Trophoblast cell (in vitro differentiated cells and primary cell): ENCODE results near the gene ASPSCR1.

ENCODE experiments used
- DNase-seq, 2 donors: peaks; one replicate each; pipeline ENCODE4 v3.0.0-alpha.2; 2016
- H2AFZ ChIP-seq: 2 replicates; pipeline ENCODE4 v1.6.1; 2013; ENCODE audit warnings: low read length, moderate library complexity, mild to moderate bottlenecking; ENCODE audit not compliant: insufficient read depth, poor library complexity
- H2AK5ac ChIP-seq: 2 replicates; pipeline ENCODE4 v1.6.1; 2013; ENCODE audit warnings: mild to moderate bottlenecking, low read length
- H2BK120ac ChIP-seq: 2 replicates; pipeline ENCODE4 v1.6.1; 2013; ENCODE audit warnings: low read length, mild to moderate bottlenecking, moderate library complexity; ENCODE audit not compliant: insufficient read depth, poor library complexity
- H2BK12ac ChIP-seq: 2 replicates; pipeline ENCODE4 v1.6.1; 2013; ENCODE audit warnings: mild to moderate bottlenecking, low read length, moderate library complexity
- H2BK5ac ChIP-seq: 2 replicates; pipeline ENCODE4 v1.6.1; 2013; ENCODE audit warnings: low read length, low read depth, moderate library complexity, mild to moderate bottlenecking; ENCODE audit not compliant: poor library complexity
- H3K14ac ChIP-seq: 2 replicates; pipeline ENCODE4 v1.6.1; 2013; ENCODE audit warnings: mild to moderate bottlenecking, low read length
- H3K18ac ChIP-seq: 2 replicates; pipeline ENCODE4 v1.6.1; 2013; ENCODE audit warnings: mild to moderate bottlenecking, low read length
- H3K23ac ChIP-seq: 2 replicates; pipeline ENCODE4 v1.6.1; 2013; ENCODE audit warnings: low read length
- H3K27ac ChIP-seq: 2 replicates; pipeline ENCODE4 v1.5.1; 2013; ENCODE audit warnings: low read depth, mild to moderate bottlenecking, inconsistent platforms, low read length, moderate library complexity
- H3K27me3 ChIP-seq: 2 replicates; pipeline ENCODE4 v1.6.1; 2013; ENCODE audit warnings: inconsistent platforms, mild to moderate bottlenecking, low read length, moderate library complexity; ENCODE audit not compliant: insufficient read depth
- H3K36me3 ChIP-seq, 2 experiments: 1 replicate in 1 of 2; 2 replicates in 1 of 2; pipeline ENCODE4 v1.6.1; 2013; ENCODE audit warnings: low read length in 2 of 2, mild to moderate bottlenecking in 2 of 2, moderate library complexity in 1 of 2; ENCODE audit not compliant: insufficient read depth in 2 of 2, control insufficient read depth in 1 of 2
- H3K4ac ChIP-seq: 2 replicates; pipeline ENCODE4 v1.6.1; 2013; ENCODE audit warnings: low read depth, mild to moderate bottlenecking, low read length, moderate library complexity
- H3K4me1 ChIP-seq, 2 experiments: 1 replicate in 1 of 2; 2 replicates in 1 of 2; pipeline ENCODE4 v1.6.1; 2013; ENCODE audit warnings: low read length in 2 of 2, mild to moderate bottlenecking in 2 of 2, moderate library complexity in 1 of 2; ENCODE audit not compliant: insufficient read depth in 2 of 2, control insufficient read depth in 1 of 2
- H3K4me2 ChIP-seq: 2 replicates; pipeline ENCODE4 v1.6.1; 2013; ENCODE audit warnings: inconsistent platforms, mild to moderate bottlenecking, low read length, moderate library complexity
- H3K4me3 ChIP-seq: 2 replicates; pipeline ENCODE4 v1.5.1; 2013; ENCODE audit warnings: mild to moderate bottlenecking, low read depth, low read length, inconsistent platforms
- H3K79me1 ChIP-seq: one replicate; pipeline ENCODE4 v1.6.1; 2013; ENCODE audit warnings: low read length
- H3K79me2 ChIP-seq: 2 replicates; pipeline ENCODE4 v1.6.1; 2013; ENCODE audit warnings: low read length, mild to moderate bottlenecking; ENCODE audit not compliant: control insufficient read depth, insufficient read depth, poor library complexity
- H3K9ac ChIP-seq: 2 replicates; pipeline ENCODE4 v1.6.1; 2013; ENCODE audit warnings: mild to moderate bottlenecking, low read length
- H3K9me3 ChIP-seq: 2 replicates; pipeline ENCODE4 v1.6.1; 2013; ENCODE audit warnings: low read depth, mild to moderate bottlenecking, control low read depth, inconsistent platforms, low read length; ENCODE audit not compliant: insufficient read depth
- H4K12ac ChIP-seq: 2 replicates; pipeline ENCODE4 v1.6.1; 2013; ENCODE audit warnings: low read depth, mild to moderate bottlenecking, low read length, moderate library complexity
- H4K8ac ChIP-seq: 2 replicates; pipeline ENCODE4 v1.6.1; 2013; ENCODE audit warnings: low read depth, mild to moderate bottlenecking, low read length, moderate library complexity
- H4K91ac ChIP-seq: one replicate; pipeline ENCODE4 v1.6.1; 2013; ENCODE audit warnings: low read depth, mild to moderate bottlenecking, low read length, moderate library complexity
- WGBS: extraction: QIAGEN DNeasy Blood & Tissue Kit; methylation state at CpG from one replicate; pipeline ENCODE4 v1.1.7; 2013; ENCODE audit warnings: missing lambda C conversion rate; ENCODE audit not compliant: insufficient read length, insufficient coverage; ENCODE audit errors: extremely low coverage; 5-methylcytosine and 5-hydroxymethylcytosine counted together

ASPSCR1 gene

GRCh38 chr17:82019690-82020571 lies 42.5 kb downstream of the ASPSCR1 start:
- Histone ChIP-seq H3K18ac (no peak overlapping the region), H3K4me1 (peaks cover 18 to 19% of the 10 kb centered on the region in 2 experiments), H3K36me3 (peaks cover 14 to 18% of the 10 kb centered on the region in 2 experiments), H2BK12ac (no peak overlapping the region), H3K79me1 (peaks cover 6% of the 10 kb centered on the region), H4K91ac (no peak overlapping the region), H3K27me3 (no peaks in the 10 kb centered on the region), H2AK5ac (no peak overlapping the region), H2BK120ac (no peak overlapping the region), H4K8ac (no peak overlapping the region), H3K79me2 (peaks cover 8% of the 10 kb centered on the region), H3K4ac (no peak overlapping the region), H3K4me3 (peak overlapping the region; percentile 8), H3K23ac (no peak overlapping the region), H3K9ac (no peak overlapping the region), H2BK5ac (no peak overlapping the region), H3K14ac (no peak overlapping the region), H4K12ac (no peak overlapping the region), H2AFZ (no peak overlapping the region), H3K9me3 (peaks cover 3% of the 10 kb centered on the region), H3K27ac (no peak overlapping the region), H3K4me2 (no peak overlapping the region)
- WGBS, result no CpG with 5 or more reads among the region's 34 CpGs
- DNase-seq, result peak in 1 of 2 donors; percentile 73

GRCh38 chr17:82020572-82021106 lies 43.2 kb downstream of the ASPSCR1 start:
- H2BK5ac ChIP-seq, result no peak overlapping the region
- peaks cover 6% of the 10 kb centered on the region for H3K79me1 ChIP-seq
- no peak overlapping the region for H4K12ac ChIP-seq
- H3K4ac ChIP-seq, result no peak overlapping the region
- H3K27me3 ChIP-seq, result no peaks in the 10 kb centered on the region
- H4K91ac ChIP-seq, result no peak overlapping the region
- peaks cover 3% of the 10 kb centered on the region for H3K9me3 ChIP-seq
- no peak overlapping the region for H2AFZ ChIP-seq
- H3K4me2 ChIP-seq, result no peak overlapping the region
- no peak overlapping the region for H3K14ac ChIP-seq
- H2BK12ac ChIP-seq, result no peak overlapping the region
- H3K4me1 ChIP-seq, result peaks cover 18 to 19% of the 10 kb centered on the region in 2 experiments
- no CpG with 5 or more reads among the region's 14 CpGs for WGBS
- DNase-seq, result no peak
- no peak overlapping the region for H3K4me3 ChIP-seq
- no peak overlapping the region for H3K18ac ChIP-seq
- peaks cover 14 to 18% of the 10 kb centered on the region in 2 experiments for H3K36me3 ChIP-seq
- H3K23ac ChIP-seq, result no peak overlapping the region
- no peak overlapping the region for H3K9ac ChIP-seq
- no peak overlapping the region for H2BK120ac ChIP-seq
- no peak overlapping the region for H4K8ac ChIP-seq
- H3K79me2 ChIP-seq, result peaks cover 8% of the 10 kb centered on the region
- no peak overlapping the region for H2AK5ac ChIP-seq
- no peak overlapping the region for H3K27ac ChIP-seq

DNA sequence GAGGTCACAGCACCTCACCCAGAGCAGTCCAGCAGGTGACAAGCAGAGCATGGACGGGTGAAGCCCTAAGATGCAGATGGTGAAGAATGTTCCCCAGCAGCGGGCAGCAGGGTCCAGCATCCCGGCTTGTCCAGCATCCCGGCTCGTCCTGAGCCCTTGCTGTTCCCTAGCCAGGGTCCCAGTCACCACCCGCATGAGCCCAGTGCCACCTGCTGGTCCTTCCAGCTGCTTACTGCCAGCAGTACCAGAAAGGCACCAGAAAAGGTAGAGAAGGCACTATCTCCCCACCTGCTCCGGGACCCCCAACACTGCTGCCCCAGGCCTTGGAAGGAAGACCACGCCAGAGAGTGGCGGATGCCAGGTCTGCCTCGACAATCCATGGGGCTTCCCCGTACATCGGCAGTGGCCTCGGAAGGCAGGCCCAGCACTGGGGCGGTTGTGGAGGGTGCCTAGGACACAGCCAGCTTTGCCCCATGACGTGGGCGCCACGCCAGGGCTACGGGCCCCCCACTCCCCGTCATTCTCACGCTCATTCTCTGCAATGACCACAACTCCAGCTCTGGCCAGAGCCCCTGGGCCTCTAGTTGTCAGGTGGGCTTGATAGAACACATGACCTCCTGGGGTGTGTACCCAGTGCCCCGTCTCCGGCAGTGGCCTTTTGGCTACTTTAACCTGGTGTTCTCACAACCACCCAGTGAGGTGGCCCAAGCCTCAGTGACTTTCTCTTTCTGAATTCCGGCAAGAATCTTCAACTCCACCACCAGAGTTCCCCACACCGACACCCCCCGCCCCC lies 43.9 kb downstream of the ASPSCR1 start:
- H3K23ac ChIP-seq, result no peak overlapping the region
- H2AFZ ChIP-seq, result no peak overlapping the region
- no peak overlapping the region for H3K4me3 ChIP-seq
- H4K8ac ChIP-seq, result no peak overlapping the region
- no peaks in the 10 kb centered on the region for H3K27me3 ChIP-seq
- peaks cover 18 to 19% of the 10 kb centered on the region in 2 experiments for H3K4me1 ChIP-seq
- peak; percentile 93 to 94 for DNase-seq
- H2BK12ac ChIP-seq, result no peak overlapping the region
- no peak overlapping the region for H3K18ac ChIP-seq
- WGBS, result no CpG with 5 or more reads among the region's 25 CpGs
- no peak overlapping the region for H4K91ac ChIP-seq
- H3K4ac ChIP-seq, result no peak overlapping the region
- peaks cover 8% of the 10 kb centered on the region for H3K79me2 ChIP-seq
- no peak overlapping the region for H2BK5ac ChIP-seq
- H4K12ac ChIP-seq, result no peak overlapping the region
- no peak overlapping the region for H3K9ac ChIP-seq
- peaks cover 3% of the 10 kb centered on the region for H3K9me3 ChIP-seq
- H3K36me3 ChIP-seq, result peaks cover 14 to 18% of the 10 kb centered on the region in 2 experiments
- H3K4me2 ChIP-seq, result peak overlapping the region; percentile 89
- H2AK5ac ChIP-seq, result no peak overlapping the region
- H3K27ac ChIP-seq, result no peak overlapping the region
- H2BK120ac ChIP-seq, result no peak overlapping the region
- peaks cover 6% of the 10 kb centered on the region for H3K79me1 ChIP-seq
- no peak overlapping the region for H3K14ac ChIP-seq

DNA sequence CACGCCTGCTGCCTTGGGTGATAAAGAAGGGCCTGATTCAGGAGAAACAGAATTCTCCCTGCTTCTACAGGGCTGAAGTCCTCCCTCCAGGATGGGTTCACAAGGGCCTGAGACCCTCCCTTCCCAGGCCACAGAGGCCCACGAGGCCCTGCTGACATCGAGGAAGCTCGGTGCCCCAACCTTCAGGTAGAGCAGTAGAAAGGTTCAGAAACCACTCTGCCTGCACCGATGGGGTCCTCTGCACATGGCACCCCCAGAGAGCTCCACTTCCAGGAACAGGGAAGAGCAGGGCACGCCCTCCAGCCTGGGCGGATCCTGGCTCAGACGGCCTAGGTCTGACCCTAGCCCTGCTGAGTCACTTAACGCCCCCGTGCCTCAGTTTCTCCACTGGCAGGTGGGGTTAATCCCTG lies 44.5 kb downstream of the ASPSCR1 start:
- peaks cover 14 to 18% of the 10 kb centered on the region in 2 experiments for H3K36me3 ChIP-seq
- WGBS, result no CpG with 5 or more reads among the region's 10 CpGs

More for the DNA sequence above, 44.5 kb downstream of the ASPSCR1 start:
- H3K4ac ChIP-seq, result peak overlapping the region; percentile 66
- H4K12ac ChIP-seq, result peak overlapping the region; percentile 26
- peak overlapping the region; percentile 76 for H3K14ac ChIP-seq
- H3K27me3 ChIP-seq, result no peaks in the 10 kb centered on the region
- no peak overlapping the region for H2BK5ac ChIP-seq
- no peak overlapping the region for H2BK12ac ChIP-seq
- H2AFZ ChIP-seq, result peak overlapping the region; percentile 57
- DNase-seq, result no peak
- no peak overlapping the region for H3K23ac ChIP-seq
- H2BK120ac ChIP-seq, result no peak overlapping the region
- H4K91ac ChIP-seq, result peak overlapping the region; percentile 30
- peak overlapping the region; percentile 89 for H3K4me2 ChIP-seq
- H3K4me1 ChIP-seq, result peaks cover 18 to 19% of the 10 kb centered on the region in 2 experiments
- peak overlapping the region; percentile 79 for H3K18ac ChIP-seq
- peaks cover 8% of the 10 kb centered on the region for H3K79me2 ChIP-seq
- H3K4me3 ChIP-seq, result peak overlapping the region; percentile 89
- H3K9ac ChIP-seq, result peak overlapping the region; percentile 75
- H3K27ac ChIP-seq, result no peak overlapping the region
- H3K9me3 ChIP-seq, result peaks cover 4% of the 10 kb centered on the region
- H3K79me1 ChIP-seq, result peaks cover 6% of the 10 kb centered on the region
- H2AK5ac ChIP-seq, result peak overlapping the region; percentile 6
- peak overlapping the region; percentile 80 for H4K8ac ChIP-seq
